Muscle layer of duodenum (tissue), 2 donors: Measurements from ENCODE around the gene PCYOX1L.

Source experiments
- H3K27ac ChIP-seq: one replicate; pipeline ENCODE4 v1.7.0; 2013; ENCODE audit warnings: mild to moderate bottlenecking, low read length
- H3K27me3 ChIP-seq: one replicate; pipeline ENCODE4 v1.7.0; 2013; ENCODE audit warnings: low read depth, mild to moderate bottlenecking, control low read depth, low read length
- H3K36me3 ChIP-seq, 2 donors: one replicate each; pipeline ENCODE4 v1.7.0; 2013; ENCODE audit warnings: low read length in 2 of 2, control low read depth in 1 of 2, mild to moderate bottlenecking in 1 of 2; ENCODE audit not compliant: insufficient read depth in 2 of 2, control insufficient read depth in 1 of 2
- H3K4me1 ChIP-seq, 2 donors: one replicate each; pipeline ENCODE4 v1.7.0; 2013; ENCODE audit warnings: low read length in 2 of 2, mild to moderate bottlenecking in 2 of 2, control low read depth in 1 of 2, moderate library complexity in 1 of 2; ENCODE audit not compliant: insufficient read depth in 2 of 2, control insufficient read depth in 1 of 2
- H3K4me3 ChIP-seq, 2 donors: one replicate each; pipeline ENCODE4 v1.7.0; 2013; ENCODE audit warnings: low read length in 2 of 2, low read depth in 1 of 2, mild to moderate bottlenecking in 1 of 2
- H3K9me3 ChIP-seq, 2 donors: one replicate each; pipeline ENCODE4 v1.7.0; 2013; ENCODE audit warnings: low read length in 2 of 2, control low read depth in 1 of 2, mild to moderate bottlenecking in 1 of 2; ENCODE audit not compliant: control insufficient read depth in 1 of 2
- donor health status: healthy.

Gene PCYOX1L

GRCh38 chr5:149357370-149358293 is at the start of gene PCYOX1L:
PCYOX1L (plus strand) TSS chr5:149358046; CDS start chr5:149358069, 23 bp downstream.
- H3K27me3 ChIP-seq: no peaks in the 10 kb centered on the region
- no peaks in the 10 kb centered on the region for H3K9me3 ChIP-seq
- peaks cover 0 to 12% of the 10 kb centered on the region in 2 donors for H3K4me1 ChIP-seq
- peaks cover 7 to 8% of the 10 kb centered on the region in 2 donors for H3K36me3 ChIP-seq
- peak within 1 kb of the TSS; percentile 63 to 74 for H3K4me3 ChIP-seq
- H3K27ac ChIP-seq: no peak within 1 kb of the TSS

GRCh38 chr5:149309354-149309753 is 48.5 kb upstream of the PCYOX1L start:
- no peak overlapping the region for H3K27ac ChIP-seq

GRCh38 chr5:149310488-149310887 is 47.4 kb upstream of the PCYOX1L start:
- Histone ChIP-seq H3K27ac (no peak overlapping the region), H3K9me3 (no peaks in the 10 kb centered on the region), H3K4me1 (no peaks in the 10 kb centered on the region), H3K36me3 (peaks cover 0 to 5% of the 10 kb centered on the region in 2 donors), H3K27me3 (no peaks in the 10 kb centered on the region), H3K4me3 (no peak overlapping the region)

More at GRCh38 chr5:149309354-149309753, 48.5 kb upstream of the PCYOX1L start:
- peaks cover 0 to 5% of the 10 kb centered on the region in 2 donors for H3K36me3 ChIP-seq
- H3K4me1 ChIP-seq: no peaks in the 10 kb centered on the region
- H3K4me3 ChIP-seq: no peak overlapping the region
- H3K27me3 ChIP-seq: no peaks in the 10 kb centered on the region
- H3K9me3 ChIP-seq: no peaks in the 10 kb centered on the region

- Histone ChIP-seq H3K27me3 (no peaks in the 10 kb centered on the region), H3K4me1 (no peaks in the 10 kb centered on the region), H3K9me3 (no peaks in the 10 kb centered on the region), H3K36me3 (peaks cover 0 to 5% of the 10 kb centered on the region in 2 donors), H3K27ac (no peak overlapping the region), H3K4me3 (no peak overlapping the region)
Measured at GRCh38 chr5:149310947-149311658, 46.7 kb upstream of the PCYOX1L start.

- H3K27me3 ChIP-seq: no peaks in the 10 kb centered on the region
- H3K36me3 ChIP-seq: peaks cover 0 to 5% of the 10 kb centered on the region in 2 donors
- H3K4me3 ChIP-seq: no peak overlapping the region
- H3K27ac ChIP-seq: no peak overlapping the region
- H3K4me1 ChIP-seq: peaks cover 0 to 5% of the 10 kb centered on the region in 2 donors
- H3K9me3 ChIP-seq: no peaks in the 10 kb centered on the region
Measured at GRCh38 chr5:149313151-149313841, 44.5 kb upstream of the PCYOX1L start.

- Histone ChIP-seq H3K36me3 (peaks cover 0 to 5% of the 10 kb centered on the region in 2 donors), H3K4me1 (peaks cover 0 to 5% of the 10 kb centered on the region in 2 donors), H3K9me3 (no peaks in the 10 kb centered on the region), H3K27me3 (no peaks in the 10 kb centered on the region), H3K4me3 (no peak overlapping the region), H3K27ac (no peak overlapping the region)
Measured at GRCh38 chr5:149314571-149315111, 43.2 kb upstream of the PCYOX1L start.

- Histone ChIP-seq H3K27ac (no peak overlapping the region), H3K9me3 (no peaks in the 10 kb centered on the region), H3K36me3 (no peaks in the 10 kb centered on the region), H3K27me3 (no peaks in the 10 kb centered on the region), H3K4me1 (peaks cover 5 to 9% of the 10 kb centered on the region in 2 donors), H3K4me3 (no peak overlapping the region)
Measured at GRCh38 chr5:149315753-149316152, 42.1 kb upstream of the PCYOX1L start.

- Histone ChIP-seq H3K27ac (no peak overlapping the region), H3K4me1 (peaks cover 10 to 14% of the 10 kb centered on the region in 2 donors), H3K4me3 (no peak overlapping the region), H3K27me3 (no peaks in the 10 kb centered on the region), H3K9me3 (no peaks in the 10 kb centered on the region), H3K36me3 (no peaks in the 10 kb centered on the region)
Measured at GRCh38 chr5:149317281-149318048, 40.4 kb upstream of the PCYOX1L start.

- Histone ChIP-seq H3K27ac (no peak overlapping the region), H3K4me1 (peaks cover 10 to 14% of the 10 kb centered on the region in 2 donors), H3K4me3 (no peak overlapping the region), H3K27me3 (no peaks in the 10 kb centered on the region), H3K9me3 (no peaks in the 10 kb centered on the region), H3K36me3 (no peaks in the 10 kb centered on the region)
Measured at GRCh38 chr5:149319174-149319573, 38.7 kb upstream of the PCYOX1L start.

GRCh38 chr5:149320791-149321330 is 37.0 kb upstream of the PCYOX1L start:
- Histone ChIP-seq H3K27me3 (no peaks in the 10 kb centered on the region), H3K36me3 (no peaks in the 10 kb centered on the region), H3K9me3 (no peaks in the 10 kb centered on the region), H3K27ac (peak overlapping the region; percentile 62), H3K4me3 (no peak overlapping the region), H3K4me1 (peaks cover 10 to 14% of the 10 kb centered on the region in 2 donors)
